Cardiac muscle cell (in vitro differentiated cells and primary cell): ENCODE results near the gene OR2W1. TPM values are rescaled to one million over a fixed set of nuclear protein-coding genes. Genes with fewer than 3 reads are reported as not detected.

Experiments used
- DNase-seq, 2 donors: peaks; one replicate each; pipeline versions ENCODE4 v3.0.0 to v3.0.0-alpha.2; 2010 to 2017; ENCODE audit warnings: low read depth in 1 of 2, low spot score in 1 of 2
- H3K27ac ChIP-seq: fragments of 200-600 bp; sonication (generic); 2 replicates; pipeline ENCODE4 v1.5.1; 2016
- H3K27me3 ChIP-seq: fragments of 200-600 bp; sonication (generic); 2 replicates; pipeline ENCODE4 v1.6.0; 2016; ENCODE audit warnings: control low read depth
- H3K36me3 ChIP-seq: fragments of 200-600 bp; sonication (generic); 2 replicates; pipeline ENCODE4 v1.5.1; 2016; ENCODE audit warnings: control low read depth
- H3K4me1 ChIP-seq: fragments of 200-600 bp; sonication (generic); 2 replicates; pipeline ENCODE4 v1.8.1; 2017; ENCODE audit warnings: low read depth, mild to moderate bottlenecking, mixed run types
- H3K4me3 ChIP-seq: fragments of 200-600 bp; sonication (generic); 2 replicates; pipeline ENCODE4 v1.5.1; 2016; ENCODE audit warnings: mild to moderate bottlenecking
- H3K9me3 ChIP-seq: fragments of 200-600 bp; sonication (generic); 2 replicates; pipeline ENCODE4 v1.5.1; 2017; ENCODE audit warnings: low read depth, mild to moderate bottlenecking, control low read depth
- CTCF ChIP-seq: IDR thresholded peaks from 2 replicates; pipeline ENCODE4 v1.5.1; 2012; ENCODE audit warnings: low read depth, mild to moderate bottlenecking, low read length
- polyA plus RNA-seq: library from polyadenylated mRNA; unstranded; fragments of >200 nt; fragmentation: Nextera tagmentation; extraction: Ambion mirVana; gene quantifications from 2 replicates; pipeline ENCODE4 v1.2.1, GENCODE V29; 2016
- total RNA-seq: library from RNA; depleted of rRNA; stranded (reverse); fragments of >200 nt; gene quantifications from 2 replicates; pipeline ENCODE4 v1.2.3, GENCODE V29; 2016

The OR2W1 gene
- total and polyA plus RNA-seq, 2 experiments from 2014 or later: not detected

GRCh38 chr6:29014729-29015608, 30.0 kb downstream of the OR2W1 start:
- TF ChIP-seq CTCF: no peak
- H3K36me3 ChIP-seq: no peaks in the 10 kb centered on the region
- peak in 1 of 2 donors; percentile 7 for DNase-seq
- H3K4me1 ChIP-seq: no peaks in the 10 kb centered on the region
- H3K27ac ChIP-seq: no peak overlapping the region
- peaks cover 34% of the 10 kb centered on the region for H3K27me3 ChIP-seq
- no peaks in the 10 kb centered on the region for H3K9me3 ChIP-seq
- H3K4me3 ChIP-seq: no peak overlapping the region

GRCh38 chr6:29011276-29011734, 33.7 kb downstream of the OR2W1 start:
- H3K27me3 ChIP-seq: peaks cover 55% of the 10 kb centered on the region
- peak; percentile 64 to 74 for DNase-seq
- no peaks in the 10 kb centered on the region for H3K36me3 ChIP-seq
- no peak for TF ChIP-seq CTCF
- peak overlapping the region; percentile 46 for H3K4me3 ChIP-seq
- H3K4me1 ChIP-seq: no peaks in the 10 kb centered on the region
- no peak overlapping the region for H3K27ac ChIP-seq
- no peaks in the 10 kb centered on the region for H3K9me3 ChIP-seq

DNA sequence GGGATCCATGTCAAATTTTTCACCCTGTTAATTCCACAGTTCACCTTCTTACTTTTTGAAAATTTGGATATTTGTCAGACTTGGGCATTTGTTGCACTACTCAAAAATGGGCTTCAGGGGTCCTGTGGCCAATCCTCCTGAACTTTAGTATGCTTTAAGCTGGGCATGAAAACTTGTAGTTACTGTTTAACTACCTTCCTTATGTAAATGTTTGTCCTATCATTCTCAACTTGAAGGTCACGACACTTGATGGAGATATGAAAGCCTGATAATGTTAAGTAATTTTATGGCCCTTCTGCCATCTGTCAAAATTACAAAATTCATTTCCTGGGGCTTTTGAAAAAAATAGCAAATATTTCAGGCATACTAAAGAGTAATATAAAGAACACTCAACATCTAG, 35.6 kb downstream of the OR2W1 start:
- H3K9me3 ChIP-seq: no peaks in the 10 kb centered on the region
- no peaks in the 10 kb centered on the region for H3K4me1 ChIP-seq
- DNase-seq: no peak
- H3K36me3 ChIP-seq: no peaks in the 10 kb centered on the region
- no peak overlapping the region for H3K4me3 ChIP-seq
- no peak for TF ChIP-seq CTCF
- peaks cover 55% of the 10 kb centered on the region for H3K27me3 ChIP-seq
- no peak overlapping the region for H3K27ac ChIP-seq

DNA sequence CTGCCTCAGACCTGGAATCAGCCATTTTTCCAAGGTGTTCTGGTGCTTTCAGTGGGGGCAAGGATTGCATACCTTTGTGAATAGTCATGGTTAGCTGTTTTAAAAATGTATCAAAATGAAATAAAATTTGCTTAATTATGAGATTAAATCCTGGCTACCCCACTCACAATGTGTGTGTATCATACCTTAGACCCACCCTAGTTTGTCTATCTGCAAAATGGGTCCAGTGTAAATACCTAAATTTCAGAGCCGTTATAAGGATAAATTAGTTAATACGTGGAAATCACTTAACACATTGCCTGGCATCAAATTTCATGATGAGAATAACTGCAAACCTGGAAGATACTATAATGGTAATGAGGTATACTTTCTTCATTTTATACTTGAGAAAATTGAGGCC, 36.9 kb downstream of the OR2W1 start:
- Histone ChIP-seq H3K27me3 (peaks cover 52% of the 10 kb centered on the region), H3K27ac (no peak overlapping the region), H3K9me3 (no peaks in the 10 kb centered on the region), H3K4me3 (no peak overlapping the region), H3K36me3 (no peaks in the 10 kb centered on the region), H3K4me1 (no peaks in the 10 kb centered on the region)
- TF ChIP-seq CTCF: no peak
- no peak for DNase-seq

DNA sequence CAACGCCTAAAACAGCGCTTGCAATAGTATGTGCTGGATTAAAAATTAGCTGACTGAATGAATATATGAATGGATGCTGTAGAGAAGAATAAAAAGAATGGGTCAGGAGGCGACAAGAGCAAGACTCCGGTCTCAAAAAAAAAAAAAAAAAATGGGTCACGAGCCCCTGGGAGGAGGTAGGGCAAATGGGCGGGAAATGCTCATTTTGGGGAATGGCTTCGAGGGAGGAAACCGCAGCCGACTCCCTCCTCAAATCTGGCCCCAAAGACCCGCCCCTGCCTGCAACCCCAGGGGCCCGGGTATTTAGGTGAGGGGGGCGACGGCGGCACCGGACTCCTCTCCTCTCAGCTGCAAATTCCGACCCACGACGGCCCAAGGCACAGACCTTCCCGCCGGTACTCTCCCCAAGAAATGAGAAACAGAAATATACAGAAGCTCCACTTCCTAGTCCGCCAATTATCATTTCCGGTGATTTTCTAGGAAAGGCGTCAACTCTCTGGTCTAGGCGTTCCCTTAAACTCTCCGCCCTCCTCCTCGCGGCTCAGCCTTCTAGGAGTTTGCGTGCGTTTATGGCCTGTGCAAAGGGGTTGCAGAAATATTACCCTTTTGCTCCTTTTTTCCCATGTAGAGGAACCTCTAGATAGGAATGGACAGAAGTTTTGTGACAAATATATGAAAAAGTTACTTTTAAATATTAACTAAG, 39.6 kb downstream of the OR2W1 start, which contains the start of gene ZNF311:
ZNF311 (minus strand) TSS at position 133 of the 703 bp plus-strand sequence. CDS start 1,361 bp downstream, outside the sequence.
- H3K27me3 ChIP-seq: peaks cover 25% of the 10 kb centered on the region
- peak; percentile 35 to 85 for DNase-seq
- no peak for TF ChIP-seq CTCF

More for the DNA sequence above, 39.6 kb downstream of the OR2W1 start, which contains the start of gene ZNF311:
- Histone ChIP-seq H3K36me3 (no peaks in the 10 kb centered on the region), H3K4me1 (no peaks in the 10 kb centered on the region), H3K4me3 (peak within 1 kb of the TSS; percentile 35), H3K9me3 (no peaks in the 10 kb centered on the region), H3K27ac (no peak within 1 kb of the TSS)
